K562 (cell line): ENCODE results near the gene ABCA1.
"Not testable (repeated sequence)": the region's sequence is repeated elsewhere in the genome, so short reads cannot be mapped to it uniquely, and the experiment has no call there.

ENCODE experiments used
- ATF1 ChIP-seq, 2 experiments: fragments of 450-650 bp in 1 of 2; IDR thresholded peaks; 2 replicates each; pipeline ENCODE4 v1.6.1; 2016; ENCODE audit warnings: missing compliant biosample characterization in 1 of 2, missing genetic modification characterization in 1 of 2
- CREB1 ChIP-seq, 2 experiments: sonication (generic) in 1 of 2; formaldehyde crosslinking in 1 of 2; IDR thresholded peaks; 2 replicates each; pipeline versions ENCODE4 v1.6.1 to v1.8.0; 2012 to 2022; ENCODE audit warnings: inconsistent platforms in 1 of 2, mild to moderate bottlenecking in 1 of 2, missing genetic modification reagents in 1 of 2, moderate library complexity in 1 of 2
- ESRRA ChIP-seq: fragments of 450-650 bp; IDR thresholded peaks from 2 replicates; pipeline ENCODE4 v1.6.1; 2014; ENCODE audit warnings: low read depth, mild to moderate bottlenecking, moderate library complexity, borderline replicate concordance
- ETV5 ChIP-seq: sonication (generic); formaldehyde crosslinking; IDR thresholded peaks from 2 replicates; pipeline ENCODE4 v1.4.0; 2020; ENCODE audit warnings: low read depth, mild to moderate bottlenecking, missing genetic modification reagents
- EZH2 ChIP-seq: IDR thresholded peaks from 2 replicates; pipeline ENCODE4 v1.6.1; 2012; ENCODE audit warnings: low read depth, mild to moderate bottlenecking, inconsistent platforms, low read length, borderline replicate concordance
- NR1H2 ChIP-seq: sonication (generic); formaldehyde crosslinking; IDR thresholded peaks from 2 replicates; pipeline ENCODE4 v1.4.0; 2020; ENCODE audit warnings: mild to moderate bottlenecking, missing genetic modification reagents
- PCBP1 ChIP-seq: fragments of 200-400 bp; formaldehyde crosslinking; IDR thresholded peaks from 2 replicates; pipeline ENCODE4 v1.6.1; 2018; ENCODE audit warnings: mild to moderate bottlenecking, low read depth, low read length; ENCODE audit not compliant: poor library complexity, severe bottlenecking
- POLR2A ChIP-seq: fragments of 450-650 bp; conservative IDR thresholded peaks from 2 replicates; pipeline ENCODE4 v1.6.1; 2016
- RAD21 ChIP-seq, 2 experiments: fragments of 250-450 bp in 1 of 2; fragments of 450-650 bp in 1 of 2; sonication (Bioruptor Pico) in 1 of 2; formaldehyde crosslinking in 1 of 2; IDR thresholded peaks in 1 of 2; conservative IDR thresholded peaks in 1 of 2; 2 replicates each; pipeline versions ENCODE4 v1.4.0 to v1.8.0; 2020 to 2022; ENCODE audit warnings: mild to moderate bottlenecking in 2 of 2, moderate library complexity in 1 of 2
- U2AF1 ChIP-seq: fragments of 200-400 bp; formaldehyde crosslinking; optimal IDR thresholded peaks from 2 replicates; pipeline ENCODE3; 2017; ENCODE audit warnings: mild to moderate bottlenecking, low read depth, low read length, moderate library complexity
- ZBED1 ChIP-seq: IDR thresholded peaks from 2 replicates; pipeline ENCODE4 v1.6.1; 2014
- TF ChIP-seq, protein P1 (sequence below), 2 experiments: IDR thresholded peaks; 2 replicates each; pipeline ENCODE4 v1.6.1; 2011; ENCODE audit warnings: borderline replicate concordance in 1 of 2, control low read depth in 1 of 2, low read depth in 1 of 2, low read length in 1 of 2, mild to moderate bottlenecking in 1 of 2, mixed read lengths in 1 of 2, moderate library complexity in 1 of 2; ENCODE audit not compliant: insufficient read depth in 1 of 2, insufficient read length in 1 of 2, poor library complexity in 1 of 2, severe bottlenecking in 1 of 2; ENCODE audit errors: extremely low read depth in 1 of 2
- TF ChIP-seq, protein P2 (sequence below): sonication (generic); formaldehyde crosslinking; IDR thresholded peaks from 2 replicates; pipeline ENCODE4 v1.8.1; 2023; ENCODE audit warnings: mild to moderate bottlenecking, missing genetic modification reagents

DNA sequence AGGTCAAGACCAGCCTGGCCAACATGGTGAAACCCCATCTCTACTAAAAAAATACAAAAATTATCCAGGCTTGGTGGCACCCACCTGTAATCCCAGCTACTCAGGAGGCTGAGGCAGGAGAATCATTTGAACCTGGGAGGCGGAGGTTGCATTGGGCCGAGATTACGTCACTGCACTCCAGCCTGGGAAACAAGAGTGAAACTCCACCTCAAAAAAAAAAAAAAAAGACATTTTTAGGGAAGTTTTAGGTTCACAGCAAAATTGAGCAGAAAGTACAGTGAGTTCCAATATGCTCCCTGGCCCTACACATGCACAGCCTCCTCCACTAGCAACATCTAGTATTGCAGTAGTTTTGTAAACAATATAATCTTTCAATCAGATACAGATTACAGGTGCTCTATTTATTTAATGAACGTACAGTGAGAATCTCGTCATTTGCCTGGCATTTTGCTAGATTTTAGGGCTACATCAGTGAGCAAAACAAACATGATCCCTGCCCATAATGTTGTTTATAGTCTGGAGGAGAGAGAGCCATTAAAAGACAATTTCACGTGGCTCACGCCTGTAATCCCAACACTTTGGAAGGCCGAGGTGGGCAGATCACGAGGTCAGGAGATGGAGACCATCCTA, 48.1 kb upstream of the ABCA1 start:
- TF ChIP-seq ATF1 (CRISPR knock-in tag; IDR thresholded peaks at IDR 0.05); ATF1 (tag; IDR thresholded peaks at IDR 0.05); ESRRA; PCBP1; POLR2A; CREB1 (IDR thresholded peaks at IDR 0.05); CREB1 (CRISPR knock-in tag; IDR thresholded peaks at IDR 0.05); ZBED1; EZH2; NR1H2 (CRISPR knock-in tag); RAD21 (CRISPR knock-in tag; conservative IDR thresholded peaks at IDR 0.05 in 1 of 2, IDR thresholded peaks at IDR 0.05 in 1 of 2); U2AF1; ETV5 (CRISPR knock-in tag): not testable (repeated sequence)
- TF ChIP-seq, protein P1, sequence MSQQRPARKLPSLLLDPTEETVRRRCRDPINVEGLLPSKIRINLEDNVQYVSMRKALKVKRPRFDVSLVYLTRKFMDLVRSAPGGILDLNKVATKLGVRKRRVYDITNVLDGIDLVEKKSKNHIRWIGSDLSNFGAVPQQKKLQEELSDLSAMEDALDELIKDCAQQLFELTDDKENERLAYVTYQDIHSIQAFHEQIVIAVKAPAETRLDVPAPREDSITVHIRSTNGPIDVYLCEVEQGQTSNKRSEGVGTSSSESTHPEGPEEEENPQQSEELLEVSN (IDR thresholded peaks at IDR 0.05; ENCODE audit: borderline replicate concordance in 1 of 2, extremely low read depth in 1 of 2, insufficient read depth in 1 of 2, insufficient read length in 1 of 2, low read depth in 1 of 2, low read length in 1 of 2, poor library complexity in 1 of 2, severe bottlenecking in 1 of 2) = not testable (repeated sequence)
- TF ChIP-seq, protein P2, sequence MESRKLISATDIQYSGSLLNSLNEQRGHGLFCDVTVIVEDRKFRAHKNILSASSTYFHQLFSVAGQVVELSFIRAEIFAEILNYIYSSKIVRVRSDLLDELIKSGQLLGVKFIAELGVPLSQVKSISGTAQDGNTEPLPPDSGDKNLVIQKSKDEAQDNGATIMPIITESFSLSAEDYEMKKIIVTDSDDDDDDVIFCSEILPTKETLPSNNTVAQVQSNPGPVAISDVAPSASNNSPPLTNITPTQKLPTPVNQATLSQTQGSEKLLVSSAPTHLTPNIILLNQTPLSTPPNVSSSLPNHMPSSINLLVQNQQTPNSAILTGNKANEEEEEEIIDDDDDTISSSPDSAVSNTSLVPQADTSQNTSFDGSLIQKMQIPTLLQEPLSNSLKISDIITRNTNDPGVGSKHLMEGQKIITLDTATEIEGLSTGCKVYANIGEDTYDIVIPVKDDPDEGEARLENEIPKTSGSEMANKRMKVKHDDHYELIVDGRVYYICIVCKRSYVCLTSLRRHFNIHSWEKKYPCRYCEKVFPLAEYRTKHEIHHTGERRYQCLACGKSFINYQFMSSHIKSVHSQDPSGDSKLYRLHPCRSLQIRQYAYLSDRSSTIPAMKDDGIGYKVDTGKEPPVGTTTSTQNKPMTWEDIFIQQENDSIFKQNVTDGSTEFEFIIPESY (CRISPR knock-in tag) = not testable (repeated sequence)
